PC-3 (cell line): ENCODE data around the gene ANKRD27. TPM values are rescaled to one million over a fixed set of nuclear protein-coding genes. Genes with fewer than 3 reads are reported as not detected.

ENCODE experiments used
- ATAC-seq: fragments of 200-7000 bp; cut with Tn5 transposase; 2 replicates; pipeline ENCODE4 v1.9.1; 2020; ENCODE audit warnings: mild to moderate bottlenecking, moderate library complexity
- BruUV-seq: library from RNA; stranded (reverse); fragments of 400-500 nt; replicated peaks from 2 replicates; lab custom pipeline; 2021; lab: Mats Ljungman, UMichigan
- CTCF ChIA-PET: fragments of 300-600 bp; sonication (Branson Sonifier 250); formaldehyde crosslinking; loops from one replicate; lab custom pipeline; 2022; ENCODE audit warnings: antibody characterized with exemption; lab: Charles Lee
- POLR2A ChIA-PET: fragments of 300-600 bp; sonication (Branson Sonifier 250); formaldehyde crosslinking; loops from one replicate; lab custom pipeline; 2022; ENCODE audit warnings: antibody characterized with exemption; ENCODE audit not compliant: unreplicated experiment; lab: Charles Lee
- DNase-seq: peaks from one replicate; pipeline ENCODE4 v3.0.0-alpha.2; 2015
- H2AFZ ChIP-seq: fragments of 300-600 bp; sonication (generic); 2 replicates; pipeline ENCODE4 v1.6.0; 2016; ENCODE audit warnings: antibody characterized with exemption, low read length
- H3F3A ChIP-seq: fragments of 300-600 bp; sonication (generic); one replicate; pipeline ENCODE4 v1.6.0; 2017; ENCODE audit warnings: antibody characterized with exemption, low read length, control low read depth, mild to moderate bottlenecking; ENCODE audit not compliant: unreplicated experiment
- H3K27ac ChIP-seq: fragments of 300-600 bp; sonication (generic); 2 replicates; pipeline ENCODE4 v1.5.1; 2016; ENCODE audit warnings: mild to moderate bottlenecking, low read length
- H3K27me3 ChIP-seq: fragments of 300-600 bp; sonication (generic); 2 replicates; pipeline ENCODE4 v1.6.1; 2016; ENCODE audit warnings: low read length, mixed read lengths
- H3K36me3 ChIP-seq: fragments of 300-600 bp; sonication (generic); 2 replicates; pipeline ENCODE4 v1.6.1; 2016; ENCODE audit warnings: low read depth, mixed run types, low read length, mixed read lengths
- H3K4me1 ChIP-seq: fragments of 300-600 bp; sonication (generic); 2 replicates; pipeline ENCODE4 v1.5.1; 2016; ENCODE audit warnings: low read length; ENCODE audit not compliant: insufficient read depth
- H3K4me2 ChIP-seq: fragments of 300-600 bp; sonication (generic); 2 replicates; pipeline ENCODE4 v1.6.0; 2016; ENCODE audit warnings: low read length
- H3K4me3 ChIP-seq: fragments of 300-600 bp; sonication (generic); 2 replicates; pipeline ENCODE4 v1.5.1; 2016; ENCODE audit warnings: mild to moderate bottlenecking, low read length, mixed read lengths
- H3K79me2 ChIP-seq: fragments of 300-600 bp; sonication (generic); 2 replicates; pipeline ENCODE4 v1.6.1; 2017; ENCODE audit warnings: low read length, mixed read lengths
- H3K9ac ChIP-seq: fragments of 300-600 bp; sonication (generic); 2 replicates; pipeline ENCODE4 v1.6.0; 2016; ENCODE audit warnings: mild to moderate bottlenecking, low read length
- H3K9me2 ChIP-seq: fragments of 300-600 bp; sonication (generic); replicated peaks from 2 replicates; pipeline ENCODE4 v1.6.1; 2016; ENCODE audit warnings: mixed run types, low read length, mixed read lengths
- H3K9me3 ChIP-seq: fragments of 300-600 bp; sonication (generic); 2 replicates; pipeline ENCODE4 v1.6.1; 2016; ENCODE audit warnings: low read length, mixed read lengths
- H4K20me1 ChIP-seq: fragments of 300-600 bp; sonication (generic); 2 replicates; pipeline ENCODE4 v1.6.1; 2016; ENCODE audit warnings: low read length, mixed read lengths
- CTCF ChIP-seq: fragments of 300-600 bp; sonication (generic); conservative IDR thresholded peaks from 2 replicates; pipeline ENCODE4 v1.5.1; 2017; ENCODE audit warnings: antibody characterized with exemption, low read depth, mild to moderate bottlenecking, low read length
- EZH2 ChIP-seq: fragments of 300-600 bp; sonication (generic); IDR thresholded peaks from one replicate; pipeline ENCODE4 v1.6.1; 2017; ENCODE audit warnings: antibody characterized with exemption, mild to moderate bottlenecking, low read length; ENCODE audit not compliant: unreplicated experiment
- EZH2phosphoT487 ChIP-seq: fragments of 300-600 bp; sonication (generic); IDR thresholded peaks from 2 replicates; pipeline ENCODE4 v1.6.1; 2018; ENCODE audit warnings: mild to moderate bottlenecking, antibody characterized with exemption, low read length, borderline replicate concordance
- intact Hi-C: fragments of 100-400 bp; cut with micrococcal nuclease; formaldehyde crosslinking; loops from 2 replicates; pipeline ENCODE4 v1.9.0; 2023
- total RNA-seq: library from RNA; depleted of rRNA; stranded (reverse); fragments of >200 nt; gene quantifications from 2 replicates; pipeline ENCODE4 v1.2.3, GENCODE V29; 2014

The ANKRD27 gene
- total RNA-seq, 1 experiment from 2014 or later = 14.3 TPM

- Histone ChIP-seq H3K27ac (no peak overlapping the region), H3K4me2 (no peak overlapping the region), H2AFZ (no peak overlapping the region), H3K9me3 (no peaks in the 10 kb centered on the region), H3K36me3 (no peaks in the 10 kb centered on the region), H3K9me2 (no peaks in the 10 kb centered on the region), H3K27me3 (no peaks in the 10 kb centered on the region), H3K4me1 (no peaks in the 10 kb centered on the region), H3K9ac (no peak overlapping the region), H3K79me2 (no peaks in the 10 kb centered on the region), H3K4me3 (no peak overlapping the region), H4K20me1 (no peaks in the 10 kb centered on the region), H3F3A (no peaks in the 10 kb centered on the region)
- ATAC-seq = no peak
- ChIA-PET POLR2A (no interaction called here), CTCF (no interaction called here)
- no peak for DNase-seq
- no TSS peak for BruUV-seq
- intact Hi-C loops = no loop called here
- TF ChIP-seq EZH2 (no peak), EZH2phosphoT487 (no peak), CTCF (no peak)
Measured at GRCh38 chr19:32624410-32624809, 50.6 kb downstream of the ANKRD27 start.

GRCh38 chr19:32622002-32622401 is 53.0 kb downstream of the ANKRD27 start:
- H3K4me1 ChIP-seq = no peaks in the 10 kb centered on the region
- no peak overlapping the region for H2AFZ ChIP-seq
- no peak overlapping the region for H3K4me3 ChIP-seq
- intact Hi-C loops = no loop called here
- H3K4me2 ChIP-seq = no peak overlapping the region
- no peaks in the 10 kb centered on the region for H3K36me3 ChIP-seq
- H3K27me3 ChIP-seq = no peaks in the 10 kb centered on the region
- H3K27ac ChIP-seq = no peak overlapping the region
- H3K9me2 ChIP-seq = no peaks in the 10 kb centered on the region
- ChIA-PET CTCF (no interaction called here), POLR2A (no interaction called here)
- no peaks in the 10 kb centered on the region for H3K79me2 ChIP-seq
- BruUV-seq = no TSS peak
- H4K20me1 ChIP-seq = no peaks in the 10 kb centered on the region
- H3K9me3 ChIP-seq = no peaks in the 10 kb centered on the region
- no peak for DNase-seq
- TF ChIP-seq EZH2phosphoT487 (no peak), EZH2 (no peak), CTCF (no peak)
- no peak overlapping the region for H3K9ac ChIP-seq
- no peak for ATAC-seq
- no peaks in the 10 kb centered on the region for H3F3A ChIP-seq

GRCh38 chr19:32619051-32619685 is 55.8 kb downstream of the ANKRD27 start:
- Histone ChIP-seq H3K27me3 (no peaks in the 10 kb centered on the region), H3K9me3 (no peaks in the 10 kb centered on the region), H2AFZ (no peak overlapping the region), H3K9ac (no peak overlapping the region), H3F3A (no peaks in the 10 kb centered on the region), H3K4me3 (no peak overlapping the region), H3K27ac (no peak overlapping the region), H3K4me1 (no peaks in the 10 kb centered on the region), H4K20me1 (no peaks in the 10 kb centered on the region), H3K36me3 (peaks cover 7% of the 10 kb centered on the region), H3K9me2 (no peaks in the 10 kb centered on the region), H3K4me2 (no peak overlapping the region), H3K79me2 (no peaks in the 10 kb centered on the region)
- ChIA-PET CTCF (no interaction called here), POLR2A (no interaction called here)
- TF ChIP-seq EZH2 (no peak), CTCF (no peak), EZH2phosphoT487 (no peak)
- no TSS peak for BruUV-seq
- DNase-seq (no peak), ATAC-seq (no peak)
- intact Hi-C loops = no loop called here
